SK-N-MC (cell line): ENCODE results near the gene POU6F2.

Source experiments
- EZH2 ChIP-seq: fragments of 200-600 bp; sonication (generic); IDR thresholded peaks from one replicate; pipeline ENCODE4 v1.6.1; 2017; ENCODE audit warnings: antibody characterized with exemption
- POLR2AphosphoS5 ChIP-seq: IDR thresholded peaks from 2 replicates; pipeline ENCODE4 v1.6.1; 2012; ENCODE audit warnings: mild to moderate bottlenecking, low read depth, low read length, borderline replicate concordance

DNA sequence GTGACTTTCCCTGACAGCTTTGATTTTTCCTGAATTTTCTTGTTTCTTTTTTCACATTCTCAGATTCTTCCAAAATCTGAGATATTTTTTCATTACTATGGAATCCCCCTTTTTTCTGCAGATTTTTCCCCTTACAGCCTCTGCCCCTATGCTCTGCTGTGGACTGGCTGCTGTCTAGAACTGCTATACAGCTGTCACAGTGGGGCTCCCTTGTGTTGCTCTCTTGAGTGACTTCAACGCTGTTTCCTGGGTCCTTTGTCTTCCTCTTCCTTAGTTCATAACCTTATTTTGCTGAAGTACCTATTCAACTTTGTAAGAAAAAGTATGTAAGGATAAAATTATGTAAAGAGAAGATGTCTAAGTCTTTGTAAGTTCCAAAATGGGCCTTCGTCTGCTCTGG lies 354.4 kb downstream of the POU6F2 start:
- TF ChIP-seq EZH2, result no peak
- no peak for TF ChIP-seq POLR2AphosphoS5
